ENCODE measurements around the gene TNS4. TPM values are rescaled to one million over a fixed set of nuclear protein-coding genes. Genes with fewer than 3 reads are reported as not detected.
A peak's percentile ranks its signal among the peaks of the same experiment; 100 is the strongest.

Gene TNS4
- polyA plus RNA-seq, 1 experiment = 0.07 TPM

DNA sequence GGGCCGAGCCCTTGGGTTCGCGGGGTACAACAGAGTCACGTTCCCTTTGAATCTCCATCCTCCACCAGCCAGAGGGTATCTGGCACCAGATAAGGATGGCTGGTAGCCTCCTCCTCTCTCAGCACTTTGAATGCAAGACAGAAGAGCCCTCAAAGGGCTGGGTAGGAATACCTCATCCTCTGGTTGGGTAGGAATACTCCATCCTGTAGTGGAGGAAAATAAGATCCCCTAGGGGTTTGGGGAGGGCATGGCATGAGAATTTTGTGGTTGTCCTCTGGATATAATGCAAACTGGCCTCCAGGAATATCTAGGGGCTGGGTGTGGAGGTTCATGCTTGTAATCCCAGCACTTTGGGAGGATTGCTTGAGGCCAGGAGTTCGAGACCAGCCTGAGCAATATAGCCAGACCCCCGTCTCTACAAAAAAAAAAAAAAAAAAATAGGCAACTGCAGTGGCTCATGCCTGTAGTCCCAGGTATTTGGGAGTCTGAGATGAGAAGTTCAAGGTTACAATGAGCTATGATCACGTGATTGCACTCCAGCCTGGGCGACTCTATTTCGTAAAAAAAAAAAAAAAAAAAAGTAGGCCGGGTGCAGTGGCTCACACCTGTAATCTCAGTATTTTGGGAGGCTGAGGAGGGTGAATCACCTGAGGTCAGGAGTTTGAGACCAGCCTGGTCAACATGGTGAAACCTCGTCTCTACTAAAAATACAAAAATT is 55.5 kb downstream of the TNS4 start:
- no peak for DNase-seq (ENCODE audit: low read depth, low spot score)
- H3K4me3 ChIP-seq (ENCODE audit: low read depth, low read length) = peak overlapping the region; percentile 98
- ChIA-PET CTCF (interaction anchor here (0.6 to 3.0 kb wide), 7 partner anchors 12 to 810 kb away, joined by 3 to 14 read pairs (median 3); no protein-coding TSS in a partner anchor), POLR2A (interaction anchor here (0.7 kb wide), 2 partner anchors 65 to 1230 kb away, joined by 3 read pairs; no protein-coding TSS in a partner anchor)
- no peak overlapping the region for H3K27ac ChIP-seq (ENCODE audit: low read depth, low read length)
- no peaks in the 10 kb centered on the region for H3K9me3 ChIP-seq (ENCODE audit: control insufficient read depth, insufficient read depth, low read length)
- no peaks in the 10 kb centered on the region for H3K27me3 ChIP-seq (ENCODE audit: control insufficient read depth, insufficient read depth, low read length)
- TF ChIP-seq, protein P1, sequence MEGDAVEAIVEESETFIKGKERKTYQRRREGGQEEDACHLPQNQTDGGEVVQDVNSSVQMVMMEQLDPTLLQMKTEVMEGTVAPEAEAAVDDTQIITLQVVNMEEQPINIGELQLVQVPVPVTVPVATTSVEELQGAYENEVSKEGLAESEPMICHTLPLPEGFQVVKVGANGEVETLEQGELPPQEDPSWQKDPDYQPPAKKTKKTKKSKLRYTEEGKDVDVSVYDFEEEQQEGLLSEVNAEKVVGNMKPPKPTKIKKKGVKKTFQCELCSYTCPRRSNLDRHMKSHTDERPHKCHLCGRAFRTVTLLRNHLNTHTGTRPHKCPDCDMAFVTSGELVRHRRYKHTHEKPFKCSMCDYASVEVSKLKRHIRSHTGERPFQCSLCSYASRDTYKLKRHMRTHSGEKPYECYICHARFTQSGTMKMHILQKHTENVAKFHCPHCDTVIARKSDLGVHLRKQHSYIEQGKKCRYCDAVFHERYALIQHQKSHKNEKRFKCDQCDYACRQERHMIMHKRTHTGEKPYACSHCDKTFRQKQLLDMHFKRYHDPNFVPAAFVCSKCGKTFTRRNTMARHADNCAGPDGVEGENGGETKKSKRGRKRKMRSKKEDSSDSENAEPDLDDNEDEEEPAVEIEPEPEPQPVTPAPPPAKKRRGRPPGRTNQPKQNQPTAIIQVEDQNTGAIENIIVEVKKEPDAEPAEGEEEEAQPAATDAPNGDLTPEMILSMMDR (IDR thresholded peaks at IDR 0.05; ENCODE audit: low read depth, low read length) = peak; percentile 42; the same call in 1 of the 2 replicates

DNA sequence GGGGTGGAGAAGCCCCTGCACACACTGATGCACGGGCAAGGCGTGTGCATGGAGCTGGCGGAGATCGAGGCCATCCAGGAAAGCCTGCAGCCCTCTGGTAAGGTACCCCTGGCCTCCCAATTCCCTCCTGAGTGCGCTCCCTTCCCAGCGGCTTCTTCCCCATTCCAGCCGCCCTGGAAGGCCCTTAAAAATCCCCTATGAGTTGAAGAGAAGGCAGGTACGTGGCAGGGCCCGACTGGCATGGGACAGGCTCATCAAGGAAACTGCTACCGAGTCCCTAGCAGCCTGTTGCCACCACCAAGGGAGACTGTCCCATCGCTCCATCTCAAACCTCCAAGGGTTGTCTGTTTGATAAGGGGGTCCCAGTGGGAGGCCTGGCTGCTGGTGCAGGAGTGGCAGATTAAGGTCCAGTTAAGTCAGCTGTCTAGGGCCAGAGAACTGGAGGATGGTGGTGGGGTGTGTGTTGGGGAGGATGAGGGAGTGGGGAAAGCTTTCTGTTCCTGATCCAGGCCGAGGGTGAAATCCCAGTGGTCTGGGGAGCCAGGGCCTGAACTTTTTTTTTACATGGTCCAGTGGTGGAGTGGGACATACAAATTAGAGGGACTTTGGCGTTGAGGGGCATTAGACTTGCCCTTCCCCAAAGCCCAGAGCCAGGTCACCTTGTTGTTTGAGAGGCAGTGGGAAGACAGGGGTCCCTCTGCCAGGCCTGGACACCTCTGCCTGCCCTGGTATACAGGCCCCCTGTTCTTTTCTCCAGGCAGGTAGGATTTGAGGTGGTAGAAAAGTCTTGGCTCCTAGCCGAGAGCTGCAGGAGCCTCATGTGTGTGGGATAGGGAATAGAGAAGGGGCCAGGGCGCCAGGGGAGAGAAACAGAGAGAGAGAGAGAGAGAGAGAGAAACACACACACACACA is 57.2 kb downstream of the TNS4 start:
- Histone ChIP-seq H3K4me3 (ENCODE audit: low read depth, low read length) (peak overlapping the region; percentile 98), H3K9me3 (ENCODE audit: control insufficient read depth, insufficient read depth, low read length) (no peaks in the 10 kb centered on the region), H3K27ac (ENCODE audit: low read depth, low read length) (peak overlapping the region; percentile 39), H3K27me3 (ENCODE audit: control insufficient read depth, insufficient read depth, low read length) (no peaks in the 10 kb centered on the region)
- CTCF ChIA-PET = interaction anchor here (0.5 to 0.7 kb wide), 5 partner anchors 16 to 106 kb away, joined by 3 to 4 read pairs (median 3); no protein-coding TSS in a partner anchor
- no peak for DNase-seq (ENCODE audit: low read depth, low spot score)
- POLR2A ChIA-PET = interaction anchor here (0.6 to 1.8 kb wide), 19 partner anchors 8 to 127 kb away, joined by 3 to 17 read pairs (median 4); partner anchors contain the start of gene TOP2A
- TF ChIP-seq, protein P1 (IDR thresholded peaks at IDR 0.05; ENCODE audit: low read depth, low read length) = no peak

DNA sequence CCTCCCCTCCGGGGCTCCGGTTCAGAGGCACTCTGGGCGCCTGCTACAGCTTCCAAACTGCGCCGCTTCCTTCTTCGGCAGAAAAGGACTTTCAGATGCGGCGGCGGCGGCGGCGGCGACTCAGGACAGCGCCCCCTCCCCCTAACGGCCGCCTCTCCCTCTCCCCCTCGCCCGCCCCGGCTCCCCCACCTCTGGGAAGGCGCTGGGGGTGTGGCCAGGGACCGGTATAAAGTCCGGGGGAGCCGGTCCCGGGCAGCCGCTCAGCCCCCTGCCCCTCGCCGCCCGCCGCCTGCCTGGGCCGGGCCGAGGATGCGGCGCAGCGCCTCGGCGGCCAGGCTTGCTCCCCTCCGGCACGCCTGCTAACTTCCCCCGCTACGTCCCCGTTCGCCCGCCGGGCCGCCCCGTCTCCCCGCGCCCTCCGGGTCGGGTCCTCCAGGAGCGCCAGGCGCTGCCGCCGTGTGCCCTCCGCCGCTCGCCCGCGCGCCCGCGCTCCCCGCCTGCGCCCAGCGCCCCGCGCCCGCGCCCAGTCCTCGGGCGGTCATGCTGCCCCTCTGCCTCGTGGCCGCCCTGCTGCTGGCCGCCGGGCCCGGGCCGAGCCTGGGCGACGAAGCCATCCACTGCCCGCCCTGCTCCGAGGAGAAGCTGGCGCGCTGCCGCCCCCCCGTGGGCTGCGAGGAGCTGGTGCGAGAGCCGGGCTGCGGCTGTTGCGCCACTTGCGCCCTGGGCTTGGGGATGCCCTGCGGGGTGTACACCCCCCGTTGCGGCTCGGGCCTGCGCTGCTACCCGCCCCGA is 58.0 kb downstream of the TNS4 start, which contains the start of gene IGFBP4:
TSS of gene IGFBP4 (plus strand) at position 255 of the 792 bp plus-strand sequence. CDS start at position 541, 286 bp downstream.
- H3K4me3 ChIP-seq (ENCODE audit: low read depth, low read length) = peak within 1 kb of the TSS; percentile 98
- TF ChIP-seq, protein P1 (IDR thresholded peaks at IDR 0.05; ENCODE audit: low read depth, low read length) = peak; percentile 48
- H3K9me3 ChIP-seq (ENCODE audit: control insufficient read depth, insufficient read depth, low read length) = no peaks in the 10 kb centered on the region
- CTCF ChIA-PET = interaction anchor here (0.5 to 6.5 kb wide), 8 partner anchors 25 to 196 kb away, joined by 3 to 50 read pairs (median 4); no protein-coding TSS in a partner anchor
- no peaks in the 10 kb centered on the region for H3K27me3 ChIP-seq (ENCODE audit: control insufficient read depth, insufficient read depth, low read length)
- H3K27ac ChIP-seq (ENCODE audit: low read depth, low read length) = peak within 1 kb of the TSS; percentile 80
- POLR2A ChIA-PET = interaction anchor here (0.6 to 1.8 kb wide), 23 partner anchors 9 to 128 kb away, joined by 3 to 17 read pairs (median 4); partner anchors contain the start of gene TOP2A
- no peak for DNase-seq (ENCODE audit: low read depth, low spot score)

DNA sequence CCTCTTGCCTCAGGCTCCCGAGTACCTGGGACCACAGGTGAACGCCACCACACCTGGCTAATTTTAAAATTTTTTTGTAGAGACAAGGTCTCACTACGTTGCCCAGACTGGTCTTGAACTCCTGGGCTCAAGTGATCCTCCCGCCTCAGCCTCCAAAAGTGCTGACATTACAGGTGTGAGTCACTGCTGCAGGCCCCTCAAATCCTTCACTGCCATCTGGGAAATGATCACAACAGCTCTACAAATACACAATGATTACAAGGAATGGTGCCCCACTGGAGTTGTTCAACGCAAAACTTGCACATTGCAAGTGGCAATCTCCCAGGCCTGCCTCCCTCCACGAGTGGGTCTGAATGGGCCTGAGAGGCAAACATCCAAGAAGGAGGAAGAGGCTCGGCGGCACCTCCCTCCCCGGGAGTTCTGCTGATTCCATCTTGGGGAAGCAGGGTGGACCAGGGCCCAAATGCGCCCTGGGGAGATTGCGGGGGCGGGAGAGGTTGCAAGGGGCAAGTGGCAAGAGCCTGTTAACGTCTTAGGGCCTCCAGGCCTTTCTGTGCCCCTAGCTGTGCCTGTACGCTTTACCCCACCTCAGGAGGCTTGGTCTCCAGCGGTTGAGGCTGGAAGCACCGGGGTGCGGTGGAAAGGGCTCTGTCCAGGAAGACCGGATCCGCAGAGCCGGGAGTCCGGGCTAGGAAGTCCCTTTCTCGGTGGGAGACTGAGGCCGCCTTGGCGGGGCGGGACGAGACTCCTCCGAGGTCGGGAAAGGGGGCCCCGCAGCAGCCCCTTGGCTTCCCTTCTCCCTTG is 58.8 kb downstream of the TNS4 start:
- no peaks in the 10 kb centered on the region for H3K27me3 ChIP-seq (ENCODE audit: control insufficient read depth, insufficient read depth, low read length)
- H3K4me3 ChIP-seq (ENCODE audit: low read depth, low read length) = peak overlapping the region; percentile 98
- H3K9me3 ChIP-seq (ENCODE audit: control insufficient read depth, insufficient read depth, low read length) = no peaks in the 10 kb centered on the region
- CTCF ChIA-PET = interaction anchor here (0.6 to 6.5 kb wide), 9 partner anchors 10 to 195 kb away, joined by 3 to 50 read pairs (median 4); partner anchors contain the start of gene TOP2A
- DNase-seq (ENCODE audit: low read depth, low spot score) = no peak
- TF ChIP-seq, protein P1 (IDR thresholded peaks at IDR 0.05; ENCODE audit: low read depth, low read length) = no peak
- peak overlapping the region; percentile 80 for H3K27ac ChIP-seq (ENCODE audit: low read depth, low read length)
- POLR2A ChIA-PET = interaction anchor here (0.7 to 1.8 kb wide), 8 partner anchors 17 to 109 kb away, joined by 3 to 15 read pairs (median 4); no protein-coding TSS in a partner anchor

Data from AG04450 (cell line).